GM20000 (cell line): ENCODE measurements around the gene MYH8.

Source experiments
- DNase-seq: peaks from one replicate; pipeline ENCODE4 v3.0.0; 2012; ENCODE audit warnings: low spot score
- TF ChIP-seq, protein P1 (sequence below): IDR thresholded peaks from 2 replicates; pipeline ENCODE4 v1.5.1; 2012; ENCODE audit warnings: mild to moderate bottlenecking, control low read depth; ENCODE audit errors: extremely low read depth, missing control alignments

The MYH8 gene

GRCh38 chr17:10421900-10422542 lies at the start of gene MYH8:
TSS of gene MYH8 (minus strand) at chr17:10421950. CDS start at chr17:10420227, 1,723 bp downstream.
- TF ChIP-seq, protein P1, sequence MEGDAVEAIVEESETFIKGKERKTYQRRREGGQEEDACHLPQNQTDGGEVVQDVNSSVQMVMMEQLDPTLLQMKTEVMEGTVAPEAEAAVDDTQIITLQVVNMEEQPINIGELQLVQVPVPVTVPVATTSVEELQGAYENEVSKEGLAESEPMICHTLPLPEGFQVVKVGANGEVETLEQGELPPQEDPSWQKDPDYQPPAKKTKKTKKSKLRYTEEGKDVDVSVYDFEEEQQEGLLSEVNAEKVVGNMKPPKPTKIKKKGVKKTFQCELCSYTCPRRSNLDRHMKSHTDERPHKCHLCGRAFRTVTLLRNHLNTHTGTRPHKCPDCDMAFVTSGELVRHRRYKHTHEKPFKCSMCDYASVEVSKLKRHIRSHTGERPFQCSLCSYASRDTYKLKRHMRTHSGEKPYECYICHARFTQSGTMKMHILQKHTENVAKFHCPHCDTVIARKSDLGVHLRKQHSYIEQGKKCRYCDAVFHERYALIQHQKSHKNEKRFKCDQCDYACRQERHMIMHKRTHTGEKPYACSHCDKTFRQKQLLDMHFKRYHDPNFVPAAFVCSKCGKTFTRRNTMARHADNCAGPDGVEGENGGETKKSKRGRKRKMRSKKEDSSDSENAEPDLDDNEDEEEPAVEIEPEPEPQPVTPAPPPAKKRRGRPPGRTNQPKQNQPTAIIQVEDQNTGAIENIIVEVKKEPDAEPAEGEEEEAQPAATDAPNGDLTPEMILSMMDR: no peak
- DNase-seq: no peak

DNA sequence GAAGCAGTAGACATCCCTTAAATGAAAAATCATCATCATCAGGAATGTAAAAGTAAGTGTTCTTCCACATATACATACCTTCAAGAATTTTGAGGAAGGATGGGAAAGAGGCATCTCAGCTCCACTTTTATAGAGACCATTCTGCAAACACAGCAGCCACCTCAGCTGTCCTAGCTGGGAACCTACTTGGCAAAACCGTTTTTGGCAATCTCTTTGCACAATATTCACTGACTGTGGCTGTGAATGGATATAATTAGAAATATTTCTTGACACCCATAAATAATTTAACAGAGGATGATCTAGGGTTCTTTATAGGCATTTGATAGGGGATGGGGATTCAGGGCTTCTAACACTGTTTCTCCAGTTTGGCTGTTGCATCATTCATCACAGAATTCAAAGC lies 47.7 kb upstream of the MYH8 start, which contains the start of gene MYH4:
Gene MYH4 (minus strand): TSS at position 101 of the 400 bp plus-strand sequence. CDS start 2,814 bp downstream, outside the sequence.
- TF ChIP-seq, protein P1: no peak

DNA sequence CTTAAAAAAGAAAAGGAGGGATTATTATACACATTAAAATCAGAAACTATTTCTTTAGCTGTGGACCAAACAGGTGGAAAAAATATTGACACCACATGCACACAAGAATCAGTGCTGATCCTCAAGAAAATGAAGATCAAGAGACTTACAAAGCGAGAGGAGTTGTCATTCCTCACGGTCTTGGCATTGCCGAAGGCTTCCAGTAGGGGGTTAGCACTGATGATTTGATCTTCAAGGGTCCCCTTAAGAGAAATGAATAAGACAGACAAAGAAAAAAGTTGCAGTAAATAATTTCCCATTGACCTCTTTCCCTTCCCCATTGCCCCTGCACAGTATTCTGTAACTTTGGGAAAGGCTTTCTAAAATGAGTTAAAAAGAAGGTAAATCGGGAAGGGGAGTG lies 41.7 kb upstream of the MYH8 start:
- no peak for DNase-seq

More for the DNA sequence above, 47.7 kb upstream of the MYH8 start, which contains the start of gene MYH4:
- DNase-seq: no peak

DNA sequence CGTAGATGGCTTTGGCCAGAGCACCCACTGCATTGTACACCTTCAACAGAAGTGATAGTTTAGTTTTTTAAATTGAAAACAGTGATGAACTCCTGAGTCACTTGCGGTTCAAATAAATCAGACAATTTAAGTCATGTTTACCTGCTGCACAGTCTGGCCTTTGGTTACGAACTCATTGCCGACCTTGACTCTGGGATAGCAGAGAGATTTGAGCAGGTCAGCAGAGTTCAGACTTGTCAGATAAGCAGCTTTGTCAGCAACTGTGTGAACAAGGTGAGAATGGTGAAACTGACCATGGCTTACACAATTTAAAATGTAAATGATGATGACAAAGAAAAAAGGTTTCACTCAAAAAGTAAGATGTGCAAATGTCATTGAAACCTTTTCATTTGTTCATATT lies 38.3 kb upstream of the MYH8 start:
- TF ChIP-seq, protein P1: no peak
- no peak for DNase-seq

More for the DNA sequence above, 41.7 kb upstream of the MYH8 start:
- TF ChIP-seq, protein P1: no peak

- no peak for DNase-seq
- TF ChIP-seq, protein P1: no peak
Observed at GRCh38 chr17:10458701-10459100, 37.0 kb upstream of the MYH8 start.

DNA sequence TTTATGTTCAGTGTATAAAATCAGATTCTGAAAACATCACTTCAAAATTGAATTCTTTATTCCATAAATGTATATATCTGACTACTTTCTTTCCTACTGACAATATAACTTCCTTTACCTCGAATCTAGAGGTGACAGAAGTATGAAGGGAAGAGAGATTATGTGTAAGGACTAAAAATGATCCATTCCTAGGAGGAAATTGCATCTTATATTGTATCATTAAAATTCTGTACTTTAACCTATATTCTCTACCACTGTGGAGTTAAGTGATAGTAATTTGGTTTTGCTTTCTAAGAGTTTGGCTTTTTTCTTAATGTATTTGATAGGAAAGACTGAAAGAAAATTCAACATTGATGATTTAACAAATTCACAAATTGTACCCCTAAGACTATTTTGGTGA lies 36.2 kb upstream of the MYH8 start:
- TF ChIP-seq, protein P1: no peak
- DNase-seq: no peak

DNA sequence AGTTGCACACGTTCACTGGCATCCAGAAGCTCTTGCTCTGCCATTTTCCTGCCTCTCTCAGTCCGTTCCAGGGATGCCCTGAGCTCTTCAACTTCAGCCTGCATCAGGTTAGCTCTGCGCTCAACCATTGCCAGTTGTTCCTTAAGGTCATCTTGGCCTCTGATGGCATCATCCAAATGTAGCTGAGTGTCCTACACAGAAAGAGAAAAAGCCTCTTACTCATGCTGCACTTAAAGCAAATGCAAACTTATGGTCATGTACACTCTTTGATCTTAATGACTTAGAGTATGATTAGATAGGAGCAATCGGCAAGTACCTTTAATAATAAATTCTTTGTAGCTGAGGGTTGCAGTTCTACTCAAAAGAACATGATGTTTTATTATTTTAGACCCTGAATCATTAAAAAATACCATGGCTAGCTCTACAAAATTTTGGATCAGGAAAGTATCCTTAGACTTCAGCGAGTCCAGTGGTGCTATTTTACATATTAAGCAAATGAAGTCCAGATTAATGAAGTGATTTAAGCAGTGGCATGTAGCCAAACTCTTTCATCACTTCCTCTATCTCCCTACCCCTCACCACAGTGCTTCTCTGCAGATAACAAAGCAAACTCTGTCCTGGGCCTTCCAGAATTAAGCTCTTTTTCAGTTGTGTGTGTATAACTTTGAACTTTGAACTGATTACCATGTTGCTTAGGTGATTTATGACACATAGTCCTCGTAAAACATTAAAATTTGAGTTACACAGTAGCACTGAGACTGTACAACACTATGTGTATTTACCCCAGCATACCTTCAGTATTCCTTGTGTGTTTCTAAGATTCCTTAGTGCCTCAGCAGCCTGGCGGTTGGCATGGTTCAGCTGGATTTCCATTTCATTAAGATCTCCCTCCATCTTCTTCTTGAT lies 25.5 kb upstream of the MYH8 start:
- TF ChIP-seq, protein P1: no peak
- DNase-seq: no peak
